PC-3 (cell line): Measurements from ENCODE around the gene HEPN1. TPM values are rescaled to one million over a fixed set of nuclear protein-coding genes. Genes with fewer than 3 reads are reported as not detected.

Source experiments
- ATAC-seq: fragments of 200-7000 bp; cut with Tn5 transposase; 2 replicates; pipeline ENCODE4 v1.9.1; 2020; ENCODE audit warnings: mild to moderate bottlenecking, moderate library complexity
- BruUV-seq: library from RNA; stranded (reverse); fragments of 400-500 nt; replicated peaks from 2 replicates; lab custom pipeline; 2021; lab: Mats Ljungman, UMichigan
- CTCF ChIA-PET: fragments of 300-600 bp; sonication (Branson Sonifier 250); formaldehyde crosslinking; loops from one replicate; lab custom pipeline; 2022; ENCODE audit warnings: antibody characterized with exemption; lab: Charles Lee
- POLR2A ChIA-PET: fragments of 300-600 bp; sonication (Branson Sonifier 250); formaldehyde crosslinking; loops from one replicate; lab custom pipeline; 2022; ENCODE audit warnings: antibody characterized with exemption; ENCODE audit not compliant: unreplicated experiment; lab: Charles Lee
- DNase-seq: peaks from one replicate; pipeline ENCODE4 v3.0.0-alpha.2; 2015
- H2AFZ ChIP-seq: fragments of 300-600 bp; sonication (generic); 2 replicates; pipeline ENCODE4 v1.6.0; 2016; ENCODE audit warnings: antibody characterized with exemption, low read length
- H3F3A ChIP-seq: fragments of 300-600 bp; sonication (generic); one replicate; pipeline ENCODE4 v1.6.0; 2017; ENCODE audit warnings: antibody characterized with exemption, low read length, control low read depth, mild to moderate bottlenecking; ENCODE audit not compliant: unreplicated experiment
- H3K27ac ChIP-seq: fragments of 300-600 bp; sonication (generic); 2 replicates; pipeline ENCODE4 v1.5.1; 2016; ENCODE audit warnings: mild to moderate bottlenecking, low read length
- H3K27me3 ChIP-seq: fragments of 300-600 bp; sonication (generic); 2 replicates; pipeline ENCODE4 v1.6.1; 2016; ENCODE audit warnings: low read length, mixed read lengths
- H3K36me3 ChIP-seq: fragments of 300-600 bp; sonication (generic); 2 replicates; pipeline ENCODE4 v1.6.1; 2016; ENCODE audit warnings: low read depth, mixed run types, low read length, mixed read lengths
- H3K4me1 ChIP-seq: fragments of 300-600 bp; sonication (generic); 2 replicates; pipeline ENCODE4 v1.5.1; 2016; ENCODE audit warnings: low read length; ENCODE audit not compliant: insufficient read depth
- H3K4me2 ChIP-seq: fragments of 300-600 bp; sonication (generic); 2 replicates; pipeline ENCODE4 v1.6.0; 2016; ENCODE audit warnings: low read length
- H3K4me3 ChIP-seq: fragments of 300-600 bp; sonication (generic); 2 replicates; pipeline ENCODE4 v1.5.1; 2016; ENCODE audit warnings: mild to moderate bottlenecking, low read length, mixed read lengths
- H3K79me2 ChIP-seq: fragments of 300-600 bp; sonication (generic); 2 replicates; pipeline ENCODE4 v1.6.1; 2017; ENCODE audit warnings: low read length, mixed read lengths
- H3K9ac ChIP-seq: fragments of 300-600 bp; sonication (generic); 2 replicates; pipeline ENCODE4 v1.6.0; 2016; ENCODE audit warnings: mild to moderate bottlenecking, low read length
- H3K9me2 ChIP-seq: fragments of 300-600 bp; sonication (generic); replicated peaks from 2 replicates; pipeline ENCODE4 v1.6.1; 2016; ENCODE audit warnings: mixed run types, low read length, mixed read lengths
- H3K9me3 ChIP-seq: fragments of 300-600 bp; sonication (generic); 2 replicates; pipeline ENCODE4 v1.6.1; 2016; ENCODE audit warnings: low read length, mixed read lengths
- H4K20me1 ChIP-seq: fragments of 300-600 bp; sonication (generic); 2 replicates; pipeline ENCODE4 v1.6.1; 2016; ENCODE audit warnings: low read length, mixed read lengths
- CTCF ChIP-seq: fragments of 300-600 bp; sonication (generic); conservative IDR thresholded peaks from 2 replicates; pipeline ENCODE4 v1.5.1; 2017; ENCODE audit warnings: antibody characterized with exemption, low read depth, mild to moderate bottlenecking, low read length
- EZH2 ChIP-seq: fragments of 300-600 bp; sonication (generic); IDR thresholded peaks from one replicate; pipeline ENCODE4 v1.6.1; 2017; ENCODE audit warnings: antibody characterized with exemption, mild to moderate bottlenecking, low read length; ENCODE audit not compliant: unreplicated experiment
- EZH2phosphoT487 ChIP-seq: fragments of 300-600 bp; sonication (generic); IDR thresholded peaks from 2 replicates; pipeline ENCODE4 v1.6.1; 2018; ENCODE audit warnings: mild to moderate bottlenecking, antibody characterized with exemption, low read length, borderline replicate concordance
- intact Hi-C: fragments of 100-400 bp; cut with micrococcal nuclease; formaldehyde crosslinking; loops from 2 replicates; pipeline ENCODE4 v1.9.0; 2023
- total RNA-seq: library from RNA; depleted of rRNA; stranded (reverse); fragments of >200 nt; gene quantifications from 2 replicates; pipeline ENCODE4 v1.2.3, GENCODE V29; 2014

The HEPN1 gene
- total RNA-seq, 1 experiment from 2014 or later: not detected

- peaks cover 12% of the 10 kb centered on the region for H3K4me1 ChIP-seq
- no peaks in the 10 kb centered on the region for H3K79me2 ChIP-seq
- TF ChIP-seq CTCF (peak; percentile 94), EZH2phosphoT487 (no peak), EZH2 (no peak)
- H4K20me1 ChIP-seq: no peaks in the 10 kb centered on the region
- H3K36me3 ChIP-seq: no peaks in the 10 kb centered on the region
- H3K27me3 ChIP-seq: no peaks in the 10 kb centered on the region
- H3K9ac ChIP-seq: peak overlapping the region; percentile 75
- H3K9me2 ChIP-seq: no peaks in the 10 kb centered on the region
- CTCF ChIA-PET: interaction anchor here (0.5 to 1.4 kb wide), 18 partner anchors 9 to 557 kb away, joined by 3 to 20 read pairs (median 4); partner anchors contain the start of genes CCDC15, HEPACAM and ROBO4
- ATAC-seq: peak; percentile 93
- peak overlapping the region; percentile 76 for H3K4me3 ChIP-seq
- POLR2A ChIA-PET: interaction anchor here (0.6 to 1.5 kb wide), 5 partner anchors 22 to 1011 kb away, joined by 3 to 17 read pairs (median 3); partner anchors contain the start of genes CCDC15, HYLS1 and ROBO4
- H3K27ac ChIP-seq: peak overlapping the region; percentile 61
- H3K9me3 ChIP-seq: no peaks in the 10 kb centered on the region
- H3K4me2 ChIP-seq: peak overlapping the region; percentile 95
- peak; percentile 91 for DNase-seq
- H2AFZ ChIP-seq: peak overlapping the region; percentile 89
- BruUV-seq: no TSS peak
- no peaks in the 10 kb centered on the region for H3F3A ChIP-seq
- intact Hi-C loops: loop anchor here (1.0 kb wide), 2 partner anchors 22 to 77 kb away; no protein-coding TSS in a partner anchor
Measured at GRCh38 chr11:124875943-124876817, 42.9 kb upstream of the HEPN1 start.

GRCh38 chr11:124876818-124877630 is 42.0 kb upstream of the HEPN1 start:
- Histone ChIP-seq H3K9ac (peak overlapping the region; percentile 75), H3K9me2 (no peaks in the 10 kb centered on the region), H3K27me3 (no peaks in the 10 kb centered on the region), H3K36me3 (no peaks in the 10 kb centered on the region), H3K4me3 (peak overlapping the region; percentile 76), H3K4me2 (peak overlapping the region; percentile 95), H2AFZ (peak overlapping the region; percentile 89), H4K20me1 (no peaks in the 10 kb centered on the region), H3K27ac (no peak overlapping the region), H3K9me3 (no peaks in the 10 kb centered on the region), H3K4me1 (peaks cover 12% of the 10 kb centered on the region), H3K79me2 (no peaks in the 10 kb centered on the region), H3F3A (no peaks in the 10 kb centered on the region)
- POLR2A ChIA-PET: interaction anchor here (0.6 to 1.5 kb wide), 5 partner anchors 21 to 1010 kb away, joined by 3 to 17 read pairs (median 3); partner anchors contain the start of genes CCDC15, HYLS1 and ROBO4
- CTCF ChIA-PET: interaction anchor here (0.5 to 1.4 kb wide), 16 partner anchors 10 to 556 kb away, joined by 3 to 20 read pairs (median 4); partner anchors contain the start of genes CCDC15, HEPACAM and ROBO4
- DNase-seq (no peak), ATAC-seq (no peak)
- TF ChIP-seq EZH2 (no peak), EZH2phosphoT487 (no peak), CTCF (no peak)
- BruUV-seq: TSS peak; percentile 70
- intact Hi-C loops: loop anchor here (1.0 kb wide), 2 partner anchors 21 to 76 kb away; no protein-coding TSS in a partner anchor
